Measurements from ENCODE around the gene SLC33A1. TPM values are rescaled to one million over a fixed set of nuclear protein-coding genes. Genes with fewer than 3 reads are reported as not detected.

The SLC33A1 gene
- polyA plus RNA-seq, 3 donors: 9.7 to 19.1 (median 15.0) TPM

DNA sequence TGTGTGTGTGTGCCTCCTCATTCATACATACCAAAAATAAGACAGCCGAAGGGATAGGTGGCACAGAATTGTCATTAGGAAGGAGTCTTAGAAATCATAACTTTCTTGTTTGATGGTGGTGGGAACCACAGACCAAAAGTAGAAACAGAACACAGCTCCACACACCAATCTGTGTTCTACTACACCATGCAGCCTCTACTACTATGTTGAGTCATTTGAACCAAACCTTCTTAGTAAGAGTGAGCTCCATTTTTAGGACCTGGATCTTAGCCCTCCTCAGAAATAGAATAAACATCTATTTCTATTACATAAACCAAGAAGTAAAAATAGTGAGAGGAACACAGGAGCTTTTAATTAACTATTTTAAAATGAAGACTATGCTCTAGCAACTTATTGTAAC is 81.4 kb downstream of the SLC33A1 start:
- Histone ChIP-seq H3K27ac (ENCODE audit: low read depth in 1 of 2, low read length in 2 of 2) (no peak overlapping the region), H2AFZ (ENCODE audit: insufficient read depth, low read depth, low read length, poor library complexity, severe bottlenecking) (no peak overlapping the region), H3K9ac (ENCODE audit: insufficient read depth, low read length, poor library complexity, severe bottlenecking) (no peak overlapping the region), H3K4me2 (replicated peaks; ENCODE audit: extremely low read depth, low read length, poor library complexity, severe bottlenecking) (no peak overlapping the region), H3K9me3 (replicated peaks in 1 of 2; ENCODE audit: control insufficient read depth in 1 of 2, insufficient read depth in 1 of 2, low read length in 2 of 2) (peaks cover 8 to 17% of the 10 kb centered on the region in 2 donors), H3K36me3 (replicated peaks in 1 of 2; ENCODE audit: control insufficient read depth in 1 of 2, insufficient read depth in 2 of 2, low read length in 2 of 2) (no peaks in the 10 kb centered on the region), H3K79me2 (ENCODE audit: insufficient read depth, low read length) (no peaks in the 10 kb centered on the region), H3K4me1 (ENCODE audit: control insufficient read depth in 1 of 2, insufficient read depth in 2 of 2, low read length in 2 of 2) (no peaks in the 10 kb centered on the region), H4K20me1 (ENCODE audit: insufficient read depth, low read length) (no peaks in the 10 kb centered on the region), H3K27me3 (ENCODE audit: control insufficient read depth in 2 of 2, insufficient read depth in 2 of 2, low read length in 2 of 2) (no peaks in the 10 kb centered on the region), H3K4me3 (replicated peaks in 1 of 3; ENCODE audit: low read depth in 2 of 3, low read length in 3 of 3) (no peak overlapping the region)
- Mint-ChIP-seq H3K4me3 (no peak overlapping the region), H3K36me3 (peaks cover 0 to 14% of the 10 kb centered on the region in 2 donors), H3K27ac (no peak overlapping the region), H3K4me1 (peaks cover 3% of the 10 kb centered on the region), H3K9me3 (peaks cover 7 to 28% (median 16%) of the 10 kb centered on the region in 7 donors), H3K27me3 (ENCODE audit: low read depth in 3 of 3) (no peaks in the 10 kb centered on the region)
- no CpG with 5 or more reads among the region's 1 CpG for WGBS (ENCODE audit: insufficient coverage)
- intact Hi-C loops (cut with micrococcal nuclease): no loop called here
- no peak for DNase-seq
- TF ChIP-seq CTCF (IDR thresholded peaks at IDR 0.05): no peak

DNA sequence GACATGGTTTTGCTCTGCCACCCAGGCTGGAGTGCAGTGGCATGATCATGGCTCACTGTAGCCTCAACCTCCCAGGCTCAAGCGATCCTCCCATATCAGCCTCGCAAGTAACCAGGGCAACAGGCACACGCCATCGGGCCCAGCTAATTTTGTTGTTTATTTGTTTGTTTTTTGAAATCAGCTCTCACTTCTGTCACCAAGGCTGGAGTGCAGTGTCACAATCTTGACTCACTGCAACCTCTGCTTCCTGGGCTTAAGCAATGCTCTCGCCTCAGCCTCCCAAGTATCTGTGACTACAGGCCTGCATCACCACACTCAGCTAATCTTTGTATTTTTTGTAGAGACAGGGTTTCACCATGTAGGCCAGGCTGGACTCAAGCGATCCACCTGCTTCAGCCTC is 83.1 kb downstream of the SLC33A1 start:
- Histone ChIP-seq H4K20me1 (ENCODE audit: insufficient read depth, low read length) (no peaks in the 10 kb centered on the region), H3K9ac (ENCODE audit: insufficient read depth, low read length, poor library complexity, severe bottlenecking) (no peak overlapping the region), H2AFZ (ENCODE audit: insufficient read depth, low read depth, low read length, poor library complexity, severe bottlenecking) (no peak overlapping the region), H3K4me2 (replicated peaks; ENCODE audit: extremely low read depth, low read length, poor library complexity, severe bottlenecking) (no peak overlapping the region), H3K27ac (ENCODE audit: low read depth in 1 of 2, low read length in 2 of 2) (no peak overlapping the region), H3K27me3 (ENCODE audit: control insufficient read depth in 2 of 2, insufficient read depth in 2 of 2, low read length in 2 of 2) (no peaks in the 10 kb centered on the region), H3K4me1 (ENCODE audit: control insufficient read depth in 1 of 2, insufficient read depth in 2 of 2, low read length in 2 of 2) (no peaks in the 10 kb centered on the region), H3K9me3 (replicated peaks in 1 of 2; ENCODE audit: control insufficient read depth in 1 of 2, insufficient read depth in 1 of 2, low read length in 2 of 2) (peaks cover 8 to 17% of the 10 kb centered on the region in 2 donors), H3K4me3 (replicated peaks in 1 of 3; ENCODE audit: low read depth in 2 of 3, low read length in 3 of 3) (no peak overlapping the region), H3K36me3 (replicated peaks in 1 of 2; ENCODE audit: control insufficient read depth in 1 of 2, insufficient read depth in 2 of 2, low read length in 2 of 2) (no peaks in the 10 kb centered on the region), H3K79me2 (ENCODE audit: insufficient read depth, low read length) (no peaks in the 10 kb centered on the region)
- DNase-seq: peak in 1 of 3 donors; percentile 3
- H3K4me3 Mint-ChIP-seq: no peak overlapping the region
- peaks cover 3% of the 10 kb centered on the region for H3K4me1 Mint-ChIP-seq
- no CpG with 5 or more reads among the region's 6 CpGs for WGBS (ENCODE audit: insufficient coverage)
- H3K9me3 Mint-ChIP-seq: peaks cover 7 to 28% (median 16%) of the 10 kb centered on the region in 7 donors
- intact Hi-C loops (cut with micrococcal nuclease): no loop called here
- no peak for TF ChIP-seq CTCF (IDR thresholded peaks at IDR 0.05)
- H3K36me3 Mint-ChIP-seq: peaks cover 0 to 14% of the 10 kb centered on the region in 2 donors
- no peaks in the 10 kb centered on the region for H3K27me3 Mint-ChIP-seq (ENCODE audit: low read depth in 3 of 3)
- peak overlapping the region in 2 of 7 donors; percentile 33 to 50 for H3K27ac Mint-ChIP-seq

Other genes with a start within 250 kb of the SLC33A1 start
- gene PLCH1, start 109.4 kb downstream of the SLC33A1 start, polyA plus RNA-seq: not detected
- under 1 TPM; 0.34 to 0.97 (median 0.49) TPM for gene C3orf33, start 48.1 kb downstream of the SLC33A1 start, polyA plus RNA-seq
- gene GMPS, start 16.2 kb upstream of the SLC33A1 start, polyA plus RNA-seq: 10 to 100 TPM; 14.3 to 43.4 (median 27.4) TPM